Calu3 (cell line): Measurements from ENCODE around the gene DSEL. TPM values are rescaled to one million over a fixed set of nuclear protein-coding genes. Genes with fewer than 3 reads are reported as not detected.

Experiments used
- BruUV-seq: library from RNA; stranded (reverse); fragments of 400-500 nt; replicated peaks from 2 replicates; lab custom pipeline; 2021; lab: Mats Ljungman, UMichigan
- CTCF ChIA-PET: fragments of 300-600 bp; sonication (Branson Sonifier 250); formaldehyde crosslinking; loops from one replicate; lab custom pipeline; 2022; ENCODE audit warnings: antibody characterized with exemption; lab: Charles Lee
- DNase-seq: peaks from one replicate; pipeline ENCODE4 v3.0.0; 2022
- H3K27ac Mint-ChIP-seq: one replicate; pipeline ENCODE4 v1.8.0; 2022; ENCODE audit warnings: mixed read lengths; ENCODE audit not compliant: unreplicated experiment
- H3K27me3 Mint-ChIP-seq: one replicate; pipeline ENCODE4 v1.8.0; 2022; ENCODE audit warnings: mixed read lengths; ENCODE audit not compliant: unreplicated experiment
- H3K36me3 Mint-ChIP-seq: one replicate; pipeline ENCODE4 v1.8.0; 2022; ENCODE audit warnings: mild to moderate bottlenecking, moderate library complexity, mixed read lengths; ENCODE audit not compliant: insufficient read depth, unreplicated experiment
- H3K4me1 Mint-ChIP-seq: one replicate; pipeline ENCODE4 v1.8.0; 2022; ENCODE audit warnings: mild to moderate bottlenecking, low read depth, mixed read lengths; ENCODE audit not compliant: unreplicated experiment
- H3K4me3 Mint-ChIP-seq: one replicate; pipeline ENCODE4 v1.8.0; 2022; ENCODE audit warnings: mild to moderate bottlenecking, low read depth, moderate library complexity, mixed read lengths; ENCODE audit not compliant: unreplicated experiment
- H3K9me3 Mint-ChIP-seq: one replicate; pipeline ENCODE4 v1.8.0; 2022; ENCODE audit warnings: low read depth, mixed read lengths; ENCODE audit not compliant: unreplicated experiment
- intact Hi-C: fragments of 100-400 bp; cut with micrococcal nuclease; formaldehyde crosslinking; loops from one replicate; pipeline ENCODE4 v1.10.0; 2022; ENCODE audit not compliant: unreplicated experiment
- total RNA-seq: library from RNA; stranded (reverse); gene quantifications from 2 replicates; pipeline ENCODE4 v1.2.3, GENCODE V29; 2022
- TF ChIP-seq, protein P1 (sequence below): fragments of 200-600 bp; IDR thresholded peaks from one replicate; pipeline ENCODE4 v1.8.0; 2022; ENCODE audit warnings: antibody characterized with exemption; ENCODE audit not compliant: unreplicated experiment

The DSEL gene
- total RNA-seq, 1 experiment from 2014 or later: 28.0 TPM

DNA sequence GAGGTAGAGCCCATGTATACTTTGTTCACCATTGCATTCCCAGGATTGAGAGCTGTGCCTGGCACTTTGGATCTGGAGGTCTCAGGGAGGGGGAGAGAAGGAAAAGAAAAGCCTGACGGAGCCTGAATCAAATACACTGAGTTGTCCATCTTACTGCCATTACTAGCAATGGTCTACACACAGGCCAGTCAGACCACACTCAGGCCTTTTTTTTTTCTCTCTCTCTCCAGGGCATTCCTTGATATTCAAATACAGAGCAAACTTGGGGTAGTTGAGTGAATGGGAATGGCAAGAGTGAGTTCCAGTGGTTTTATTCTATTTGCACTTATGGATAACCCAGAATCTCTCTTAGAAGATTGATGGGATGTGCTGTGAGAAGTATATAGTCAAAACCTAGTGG, 11.8 kb downstream of the DSEL start:
- intact Hi-C loops: no loop called here

DNA sequence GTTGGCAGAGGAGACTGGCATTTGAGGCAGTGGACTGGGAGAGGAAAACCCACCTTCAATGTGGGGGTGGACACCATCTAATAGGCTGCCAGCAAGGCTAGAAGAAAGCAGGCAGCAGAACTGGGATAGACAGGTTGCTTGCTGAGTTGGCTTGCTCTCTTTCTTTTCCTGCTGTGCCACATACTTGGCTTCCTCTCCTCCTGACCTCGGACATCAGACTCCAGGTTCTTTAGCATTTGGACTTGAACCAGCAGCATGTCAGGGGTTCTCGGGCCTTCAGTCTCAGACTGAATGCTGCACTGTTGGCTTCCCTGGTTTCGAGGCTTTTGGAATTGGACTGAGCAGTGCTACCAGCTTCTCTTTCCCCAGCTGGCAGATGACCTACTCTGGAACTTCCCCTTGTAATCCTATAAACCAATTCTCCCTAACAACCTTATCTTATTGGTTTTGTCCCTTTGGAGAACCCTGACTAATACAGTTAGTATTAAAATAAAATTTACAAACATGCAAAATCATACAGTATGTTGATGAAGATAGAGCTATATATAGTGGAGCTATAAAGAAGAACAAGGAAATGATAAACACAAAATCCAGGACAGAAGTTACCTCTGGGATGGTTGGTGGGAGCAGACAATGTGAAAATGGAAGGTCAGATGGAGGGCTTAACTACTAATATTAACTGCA, 15.9 kb downstream of the DSEL start:
- H3K36me3 Mint-ChIP-seq: peaks cover under 1% of the 10 kb centered on the region
- BruUV-seq: no TSS peak
- no peak overlapping the region for H3K27ac Mint-ChIP-seq
- CTCF ChIA-PET: no interaction called here
- no peaks in the 10 kb centered on the region for H3K9me3 Mint-ChIP-seq
- TF ChIP-seq, protein P1, sequence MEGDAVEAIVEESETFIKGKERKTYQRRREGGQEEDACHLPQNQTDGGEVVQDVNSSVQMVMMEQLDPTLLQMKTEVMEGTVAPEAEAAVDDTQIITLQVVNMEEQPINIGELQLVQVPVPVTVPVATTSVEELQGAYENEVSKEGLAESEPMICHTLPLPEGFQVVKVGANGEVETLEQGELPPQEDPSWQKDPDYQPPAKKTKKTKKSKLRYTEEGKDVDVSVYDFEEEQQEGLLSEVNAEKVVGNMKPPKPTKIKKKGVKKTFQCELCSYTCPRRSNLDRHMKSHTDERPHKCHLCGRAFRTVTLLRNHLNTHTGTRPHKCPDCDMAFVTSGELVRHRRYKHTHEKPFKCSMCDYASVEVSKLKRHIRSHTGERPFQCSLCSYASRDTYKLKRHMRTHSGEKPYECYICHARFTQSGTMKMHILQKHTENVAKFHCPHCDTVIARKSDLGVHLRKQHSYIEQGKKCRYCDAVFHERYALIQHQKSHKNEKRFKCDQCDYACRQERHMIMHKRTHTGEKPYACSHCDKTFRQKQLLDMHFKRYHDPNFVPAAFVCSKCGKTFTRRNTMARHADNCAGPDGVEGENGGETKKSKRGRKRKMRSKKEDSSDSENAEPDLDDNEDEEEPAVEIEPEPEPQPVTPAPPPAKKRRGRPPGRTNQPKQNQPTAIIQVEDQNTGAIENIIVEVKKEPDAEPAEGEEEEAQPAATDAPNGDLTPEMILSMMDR: no peak
- no peaks in the 10 kb centered on the region for H3K4me1 Mint-ChIP-seq
- H3K4me3 Mint-ChIP-seq: no peak overlapping the region
- intact Hi-C loops: no loop called here
- H3K27me3 Mint-ChIP-seq: no peaks in the 10 kb centered on the region
- no peak for DNase-seq

More for the DNA sequence above, 11.8 kb downstream of the DSEL start:
- TF ChIP-seq, protein P1: no peak
- BruUV-seq: no TSS peak
- Mint-ChIP-seq H3K27me3 (no peaks in the 10 kb centered on the region), H3K36me3 (peaks cover 6% of the 10 kb centered on the region), H3K4me3 (no peak overlapping the region), H3K4me1 (no peaks in the 10 kb centered on the region), H3K27ac (no peak overlapping the region), H3K9me3 (no peaks in the 10 kb centered on the region)
- no peak for DNase-seq
- CTCF ChIA-PET: no interaction called here

DNA sequence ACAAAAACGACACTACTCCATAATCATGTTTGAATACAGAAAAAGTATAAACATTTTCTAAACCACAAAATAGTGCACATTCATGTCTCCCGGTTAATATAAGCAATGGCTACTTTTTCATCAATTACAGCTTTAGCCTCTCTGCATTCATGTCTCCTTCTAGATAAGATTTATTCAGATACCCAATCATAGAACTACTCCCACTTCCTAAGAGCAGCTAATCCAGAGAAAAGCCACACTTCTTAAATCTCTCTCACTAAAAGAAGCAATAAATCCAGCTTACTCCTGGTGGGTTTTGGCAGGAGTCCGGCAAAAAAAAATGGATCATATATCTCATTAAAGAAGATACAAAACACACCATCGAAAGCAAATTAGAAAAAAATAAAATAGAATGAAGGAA, 20.1 kb downstream of the DSEL start:
- Mint-ChIP-seq H3K27ac (no peak overlapping the region), H3K4me1 (no peaks in the 10 kb centered on the region), H3K27me3 (no peaks in the 10 kb centered on the region), H3K9me3 (no peaks in the 10 kb centered on the region), H3K4me3 (no peak overlapping the region), H3K36me3 (no peaks in the 10 kb centered on the region)
- BruUV-seq: no TSS peak
- no peak for DNase-seq
- TF ChIP-seq, protein P1: no peak
- intact Hi-C loops: no loop called here
- CTCF ChIA-PET: interaction anchor here (0.6 kb wide), 1 partner anchor 756 kb away, joined by 4 read pairs; no protein-coding TSS in a partner anchor

DNA sequence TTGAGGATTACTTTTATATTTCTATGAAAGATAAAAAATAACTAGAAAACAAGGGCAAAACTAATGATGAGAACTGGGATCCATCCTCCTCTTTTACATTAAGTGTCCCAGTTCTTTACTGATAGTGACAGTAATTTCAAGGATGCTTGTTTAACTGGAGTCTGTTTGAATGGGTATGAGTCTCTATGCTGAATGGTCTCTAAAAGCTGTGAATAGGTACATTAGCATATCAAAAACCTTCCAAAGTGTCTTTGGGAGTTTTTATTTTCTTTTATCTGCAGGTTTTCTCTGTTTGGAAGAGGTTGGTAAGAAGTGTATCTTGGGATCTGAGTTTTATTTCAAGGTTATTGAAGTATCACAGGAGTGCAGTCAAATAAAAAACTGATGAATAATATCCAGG, 30.0 kb downstream of the DSEL start:
- no peak overlapping the region for H3K27ac Mint-ChIP-seq
- H3K36me3 Mint-ChIP-seq: no peaks in the 10 kb centered on the region
- BruUV-seq: no TSS peak
- peaks cover 23% of the 10 kb centered on the region for H3K4me1 Mint-ChIP-seq
- DNase-seq: no peak
- H3K9me3 Mint-ChIP-seq: no peaks in the 10 kb centered on the region
- TF ChIP-seq, protein P1: no peak
- H3K4me3 Mint-ChIP-seq: no peak overlapping the region
- CTCF ChIA-PET: no interaction called here
- H3K27me3 Mint-ChIP-seq: no peaks in the 10 kb centered on the region
- intact Hi-C loops: no loop called here
